ENCODE results near the gene ICAM5.

ICAM5 gene

DNA sequence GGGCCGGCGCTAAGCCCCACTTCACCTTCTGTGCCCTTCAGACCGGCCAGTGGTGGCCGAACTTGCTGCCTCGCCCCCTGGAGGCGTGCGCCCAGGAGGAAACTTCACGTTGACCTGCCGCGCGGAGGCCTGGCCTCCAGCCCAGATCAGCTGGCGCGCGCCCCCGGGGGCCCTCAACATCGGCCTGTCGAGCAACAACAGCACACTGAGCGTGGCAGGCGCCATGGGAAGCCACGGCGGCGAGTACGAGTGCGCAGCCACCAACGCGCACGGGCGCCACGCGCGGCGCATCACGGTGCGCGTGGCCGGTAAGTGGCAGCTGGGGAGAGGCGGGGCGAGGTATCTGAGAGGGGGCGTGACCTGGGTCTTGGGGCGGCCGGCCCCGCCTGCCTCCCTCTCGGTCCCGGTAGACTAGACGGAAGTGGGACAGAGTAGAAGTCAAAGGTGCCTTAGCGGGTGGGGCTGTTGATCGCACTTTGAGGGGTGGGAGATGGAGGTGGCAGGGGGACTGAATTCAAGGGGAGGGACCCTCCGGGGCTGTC lies 5.6 kb downstream of the ICAM5 start:
- ATAC-seq (ENCODE audit: low read depth) = no peak
- peaks cover 7% of the 10 kb centered on the region; the same call in 1 of the 2 replicates for H3K36me3 ChIP-seq (ENCODE audit: low read depth)
- H3K9me3 ChIP-seq (ENCODE audit: severe bottlenecking) = no peaks in the 10 kb centered on the region
- H3K27ac ChIP-seq (ENCODE audit: poor library complexity, severe bottlenecking) = no peak overlapping the region
- no peak overlapping the region for H3K4me3 ChIP-seq (ENCODE audit: severe bottlenecking)
- TF ChIP-seq, protein P1, sequence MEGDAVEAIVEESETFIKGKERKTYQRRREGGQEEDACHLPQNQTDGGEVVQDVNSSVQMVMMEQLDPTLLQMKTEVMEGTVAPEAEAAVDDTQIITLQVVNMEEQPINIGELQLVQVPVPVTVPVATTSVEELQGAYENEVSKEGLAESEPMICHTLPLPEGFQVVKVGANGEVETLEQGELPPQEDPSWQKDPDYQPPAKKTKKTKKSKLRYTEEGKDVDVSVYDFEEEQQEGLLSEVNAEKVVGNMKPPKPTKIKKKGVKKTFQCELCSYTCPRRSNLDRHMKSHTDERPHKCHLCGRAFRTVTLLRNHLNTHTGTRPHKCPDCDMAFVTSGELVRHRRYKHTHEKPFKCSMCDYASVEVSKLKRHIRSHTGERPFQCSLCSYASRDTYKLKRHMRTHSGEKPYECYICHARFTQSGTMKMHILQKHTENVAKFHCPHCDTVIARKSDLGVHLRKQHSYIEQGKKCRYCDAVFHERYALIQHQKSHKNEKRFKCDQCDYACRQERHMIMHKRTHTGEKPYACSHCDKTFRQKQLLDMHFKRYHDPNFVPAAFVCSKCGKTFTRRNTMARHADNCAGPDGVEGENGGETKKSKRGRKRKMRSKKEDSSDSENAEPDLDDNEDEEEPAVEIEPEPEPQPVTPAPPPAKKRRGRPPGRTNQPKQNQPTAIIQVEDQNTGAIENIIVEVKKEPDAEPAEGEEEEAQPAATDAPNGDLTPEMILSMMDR (IDR thresholded peaks at IDR 0.05; ENCODE audit: poor library complexity, severe bottlenecking) = no peak
- H3K27me3 ChIP-seq (ENCODE audit: insufficient read depth, poor library complexity, severe bottlenecking) = no peaks in the 10 kb centered on the region
- no peak for DNase-seq (ENCODE audit: low spot score)
- H3K4me1 ChIP-seq (ENCODE audit: insufficient read depth, poor library complexity, severe bottlenecking) = peaks cover 4% of the 10 kb centered on the region

DNA sequence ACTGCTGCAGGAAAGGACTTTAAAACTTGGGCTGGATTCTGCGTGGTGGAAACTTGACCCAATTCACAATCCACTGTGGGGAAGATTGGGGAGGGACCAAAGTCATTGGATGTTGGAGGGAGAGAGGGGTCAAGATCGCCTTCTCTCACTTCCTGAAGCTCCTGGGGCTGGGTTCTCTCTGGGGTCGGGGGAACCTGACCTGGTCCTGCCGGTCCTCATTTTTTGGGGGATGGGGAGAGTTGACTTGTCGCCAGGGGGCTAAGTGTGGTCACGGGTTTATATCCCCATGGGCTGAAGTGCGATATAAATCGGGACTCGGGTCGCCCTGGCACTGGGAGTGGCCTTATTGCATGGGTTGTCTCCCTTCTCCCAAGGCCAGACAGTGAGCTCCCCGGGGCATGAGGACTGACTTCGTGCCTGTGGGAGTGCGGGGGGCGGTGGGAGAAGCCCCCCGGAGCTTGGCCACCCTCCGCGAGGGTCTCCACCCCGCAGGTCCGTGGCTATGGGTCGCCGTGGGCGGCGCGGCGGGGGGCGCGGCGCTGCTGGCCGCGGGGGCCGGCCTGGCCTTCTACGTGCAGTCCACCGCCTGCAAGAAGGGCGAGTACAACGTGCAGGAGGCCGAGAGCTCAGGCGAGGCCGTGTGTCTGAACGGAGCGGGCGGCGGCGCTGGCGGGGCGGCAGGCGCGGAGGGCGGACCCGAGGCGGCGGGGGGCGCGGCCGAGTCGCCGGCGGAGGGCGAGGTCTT lies 6.3 kb downstream of the ICAM5 start:
- TF ChIP-seq, protein P1 (IDR thresholded peaks at IDR 0.05; ENCODE audit: poor library complexity, severe bottlenecking) = no peak
- Histone ChIP-seq H3K36me3 (ENCODE audit: low read depth) (peaks cover 7% of the 10 kb centered on the region; the same call in 1 of the 2 replicates), H3K4me1 (ENCODE audit: insufficient read depth, poor library complexity, severe bottlenecking) (peaks cover 4% of the 10 kb centered on the region), H3K27me3 (ENCODE audit: insufficient read depth, poor library complexity, severe bottlenecking) (no peaks in the 10 kb centered on the region), H3K27ac (ENCODE audit: poor library complexity, severe bottlenecking) (no peak overlapping the region), H3K9me3 (ENCODE audit: severe bottlenecking) (no peaks in the 10 kb centered on the region), H3K4me3 (ENCODE audit: severe bottlenecking) (no peak overlapping the region)
- DNase-seq (ENCODE audit: low spot score) = no peak
- ATAC-seq (ENCODE audit: low read depth) = no peak

DNA sequence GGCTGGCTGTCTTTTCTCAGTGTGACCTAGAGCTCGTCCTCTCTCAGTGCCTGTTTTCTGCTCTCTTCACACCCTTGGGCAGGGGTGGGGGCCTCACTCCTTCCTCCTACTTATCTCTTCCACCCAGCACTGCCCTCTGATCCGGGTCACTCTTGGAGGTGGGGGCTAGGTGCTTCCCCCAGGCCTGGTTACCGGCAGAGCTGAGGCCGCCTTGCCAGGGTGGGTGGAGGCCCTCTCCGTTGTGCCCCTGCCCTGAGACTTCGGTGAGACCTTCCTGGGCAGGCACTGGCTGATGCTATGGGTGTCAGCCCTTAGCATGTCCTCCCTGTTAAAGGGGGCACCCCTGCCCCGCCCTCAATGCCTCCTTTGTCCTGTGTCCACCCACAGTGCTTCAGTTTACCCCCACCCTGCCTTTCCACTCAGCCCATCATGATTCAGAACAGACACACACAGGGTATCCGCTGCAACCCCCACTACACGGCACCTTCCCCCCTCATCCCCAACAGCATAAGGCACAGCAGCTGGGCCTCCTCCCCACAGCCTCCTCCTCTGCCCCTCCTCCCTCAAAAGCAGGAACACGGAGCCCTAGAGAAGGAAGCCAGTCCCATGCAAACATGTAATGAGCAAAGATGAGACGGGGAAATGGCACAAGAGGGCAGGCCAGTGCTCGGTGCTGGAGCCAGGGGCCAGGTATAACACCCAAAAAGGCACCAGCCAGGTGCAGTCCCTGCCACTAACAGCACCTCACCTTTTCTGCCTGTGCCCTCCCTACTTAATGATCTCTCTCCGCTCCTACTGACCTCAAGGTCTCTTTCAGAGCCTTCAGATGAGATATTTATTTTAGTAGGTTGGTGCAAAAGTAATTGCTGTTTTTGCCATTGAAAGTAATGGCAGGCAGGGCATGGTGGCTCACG lies 10.1 kb downstream of the ICAM5 start:
- DNase-seq (ENCODE audit: low spot score) (no peak), ATAC-seq (ENCODE audit: low read depth) (no peak)
- Histone ChIP-seq H3K9me3 (ENCODE audit: severe bottlenecking) (no peaks in the 10 kb centered on the region), H3K36me3 (ENCODE audit: low read depth) (no peaks in the 10 kb centered on the region), H3K4me3 (ENCODE audit: severe bottlenecking) (no peak overlapping the region), H3K27me3 (ENCODE audit: insufficient read depth, poor library complexity, severe bottlenecking) (no peaks in the 10 kb centered on the region), H3K27ac (ENCODE audit: poor library complexity, severe bottlenecking) (no peak overlapping the region), H3K4me1 (ENCODE audit: insufficient read depth, poor library complexity, severe bottlenecking) (peaks cover 9% of the 10 kb centered on the region)
- TF ChIP-seq, protein P1 (IDR thresholded peaks at IDR 0.05; ENCODE audit: poor library complexity, severe bottlenecking) = no peak

DNA sequence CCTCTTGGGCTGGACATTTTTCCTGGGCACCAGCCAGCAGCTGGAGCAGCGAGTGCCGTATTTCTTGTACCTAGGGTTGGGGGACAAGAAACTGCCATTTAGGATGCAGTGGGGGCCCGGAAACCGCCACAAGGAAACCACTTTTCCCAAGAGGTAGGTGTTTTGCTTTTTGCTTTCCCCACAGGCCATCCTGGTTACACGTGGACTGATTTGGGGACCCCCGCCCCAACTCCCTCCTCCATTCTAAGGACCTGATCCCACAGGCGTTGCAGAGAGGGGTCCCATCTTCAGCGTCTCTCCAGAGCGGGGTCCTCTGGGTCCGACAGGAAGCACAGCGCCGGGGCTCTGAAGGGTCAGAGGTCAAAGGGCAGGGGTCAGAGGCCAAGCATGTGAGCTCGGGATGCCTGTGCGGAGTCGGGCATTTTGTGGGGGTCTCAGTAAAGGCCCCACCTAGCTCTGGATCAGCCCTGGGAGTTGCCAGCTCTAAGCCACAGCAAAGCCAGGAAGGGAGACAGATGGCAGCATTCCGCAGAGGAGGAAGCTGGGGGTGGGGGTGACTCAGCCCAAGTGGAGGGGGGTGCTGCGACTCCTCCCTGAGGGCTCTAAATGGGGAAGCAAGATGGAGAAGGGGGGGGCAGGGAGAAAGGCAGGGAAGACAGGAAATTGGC lies 15.5 kb downstream of the ICAM5 start:
- Histone ChIP-seq H3K27me3 (ENCODE audit: insufficient read depth, poor library complexity, severe bottlenecking) (no peaks in the 10 kb centered on the region), H3K4me1 (ENCODE audit: insufficient read depth, poor library complexity, severe bottlenecking) (peaks cover 14% of the 10 kb centered on the region), H3K27ac (ENCODE audit: poor library complexity, severe bottlenecking) (no peak overlapping the region), H3K4me3 (ENCODE audit: severe bottlenecking) (no peak overlapping the region), H3K9me3 (ENCODE audit: severe bottlenecking) (no peaks in the 10 kb centered on the region), H3K36me3 (ENCODE audit: low read depth) (0 out of 2 replicates have a peak, but pooled peaks cover 5% of the 10 kb centered on the region)
- TF ChIP-seq, protein P1 (IDR thresholded peaks at IDR 0.05; ENCODE audit: poor library complexity, severe bottlenecking) = no peak
- 0 out of 3 replicates have a peak, but pooled peaks have one; percentile 44 for ATAC-seq (ENCODE audit: low read depth)
- DNase-seq (ENCODE audit: low spot score) = peak; percentile 69
